Measurements from ENCODE around the gene NGFR.

- no peak for TF ChIP-seq POLR2A (IDR thresholded peaks at IDR 0.05; ENCODE audit: low read depth, low read length)
- no peak for TF ChIP-seq TAF1 (IDR thresholded peaks at IDR 0.05; ENCODE audit: low read depth, low read length)
Measured at GRCh38 chr17:49454050-49454449, 41.0 kb upstream of the NGFR start.
